GM18909 (cell line): ENCODE measurements around the gene TMCO1.
"Not testable (repeated sequence)": the region's sequence is repeated elsewhere in the genome, so short reads cannot be mapped to it uniquely, and the experiment has no call there.

Experiments
- ATAC-seq: cut with Tn5 transposase; IDR thresholded peaks from one replicate; pipeline ENCODE4 v1.9.1; 2021; ENCODE audit warnings: mild to moderate bottlenecking; ENCODE audit not compliant: unreplicated experiment, poor library complexity

The TMCO1 gene

DNA sequence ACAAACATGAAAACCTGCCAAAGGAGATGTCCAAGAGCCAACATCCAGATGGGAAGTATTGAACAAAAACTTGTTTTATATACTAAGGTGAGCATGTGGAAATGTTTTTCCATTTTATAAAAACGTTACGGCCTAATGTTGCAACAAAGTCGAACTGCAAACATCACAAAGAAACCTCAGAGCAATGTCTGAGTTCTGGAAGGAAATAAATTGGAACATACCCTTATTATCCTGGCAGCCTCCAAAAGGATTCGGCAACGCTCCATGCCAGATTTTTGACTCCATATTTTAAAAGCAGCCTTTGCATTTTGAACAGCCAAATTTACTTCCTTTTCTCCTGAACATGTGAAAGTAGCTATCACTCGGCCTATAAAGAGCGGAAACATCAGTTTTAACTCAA lies 73.6 kb downstream of the TMCO1 start:
- no peak for ATAC-seq

DNA sequence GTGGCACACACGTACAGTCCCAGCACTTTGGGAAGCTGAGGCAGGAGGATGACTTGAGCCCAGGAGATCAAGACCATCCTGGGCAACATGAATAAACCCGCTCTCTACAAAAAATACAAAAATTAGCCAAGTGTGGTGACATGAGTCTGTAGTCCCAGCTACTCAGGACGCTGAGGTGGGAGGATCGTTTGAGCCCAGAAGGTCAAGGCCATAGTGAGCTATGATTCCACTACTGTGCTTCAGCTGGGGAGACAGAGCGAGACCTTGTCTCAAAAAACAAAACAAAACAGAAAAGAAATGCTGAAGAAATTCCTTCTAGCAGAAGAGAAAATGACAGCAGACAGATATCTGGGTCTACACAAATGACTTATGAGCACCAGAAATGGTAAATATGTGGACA lies 80.6 kb downstream of the TMCO1 start:
- no peak for ATAC-seq

DNA sequence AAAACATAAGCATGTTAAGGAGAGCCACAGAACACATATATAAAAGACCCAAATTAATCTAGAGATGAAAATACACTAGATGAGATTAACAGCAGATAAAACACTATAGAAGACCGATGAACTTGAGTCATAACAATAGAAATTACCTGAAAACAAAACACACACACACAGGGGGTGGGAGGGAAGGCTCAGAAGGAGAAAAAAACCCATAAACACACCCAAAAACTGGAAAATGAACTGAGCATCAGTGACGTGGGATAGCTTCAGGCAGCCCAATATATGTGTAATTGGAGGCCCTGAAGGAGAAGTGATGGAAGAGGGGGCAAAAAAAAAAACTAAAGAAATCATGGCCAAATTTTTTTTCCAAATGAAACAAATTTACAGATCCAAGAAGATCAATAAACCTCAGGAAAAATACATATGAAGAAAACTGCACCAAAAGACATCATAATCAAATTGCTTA lies 81.7 kb downstream of the TMCO1 start:
- peak; percentile 53 for ATAC-seq

DNA sequence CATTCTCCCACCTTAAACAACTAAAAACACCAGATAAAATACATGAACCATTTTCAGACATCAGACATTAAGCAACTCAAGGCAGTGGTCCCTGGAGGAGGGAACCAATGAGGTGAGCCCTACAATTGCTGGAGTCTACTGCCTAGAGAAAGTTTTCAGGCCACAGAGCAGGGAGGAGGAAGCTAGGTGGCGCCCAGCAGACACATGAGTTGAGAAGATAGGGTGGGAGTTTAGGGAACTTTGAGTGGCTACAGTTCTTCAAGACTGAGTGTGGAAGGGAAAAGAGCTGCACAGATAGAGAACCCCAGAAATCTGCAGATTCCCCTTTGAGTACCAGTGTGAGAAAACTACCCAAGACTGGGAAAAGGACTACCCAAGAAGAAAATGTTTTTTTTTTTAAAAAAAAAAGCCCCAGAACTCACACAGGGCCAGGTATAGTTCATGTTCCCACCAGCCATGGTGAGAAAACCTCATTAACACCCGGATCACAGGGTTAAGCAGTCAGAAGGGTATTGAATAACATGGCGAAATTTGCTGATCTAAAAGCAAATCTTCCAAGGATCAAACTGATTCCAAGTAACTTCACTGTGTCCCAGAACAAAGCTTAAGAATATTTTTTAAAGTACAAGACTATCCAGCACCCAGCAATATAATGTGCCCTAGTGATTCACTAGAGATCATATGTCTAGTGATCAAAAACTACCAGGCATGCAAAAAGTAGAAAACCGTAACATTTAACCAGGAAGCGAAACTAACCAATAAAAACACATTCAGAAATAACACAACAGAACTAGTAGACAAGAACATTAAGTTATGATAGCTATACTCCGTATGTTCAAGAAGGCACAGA lies 82.3 kb downstream of the TMCO1 start:
- ATAC-seq: peak; percentile 77

DNA sequence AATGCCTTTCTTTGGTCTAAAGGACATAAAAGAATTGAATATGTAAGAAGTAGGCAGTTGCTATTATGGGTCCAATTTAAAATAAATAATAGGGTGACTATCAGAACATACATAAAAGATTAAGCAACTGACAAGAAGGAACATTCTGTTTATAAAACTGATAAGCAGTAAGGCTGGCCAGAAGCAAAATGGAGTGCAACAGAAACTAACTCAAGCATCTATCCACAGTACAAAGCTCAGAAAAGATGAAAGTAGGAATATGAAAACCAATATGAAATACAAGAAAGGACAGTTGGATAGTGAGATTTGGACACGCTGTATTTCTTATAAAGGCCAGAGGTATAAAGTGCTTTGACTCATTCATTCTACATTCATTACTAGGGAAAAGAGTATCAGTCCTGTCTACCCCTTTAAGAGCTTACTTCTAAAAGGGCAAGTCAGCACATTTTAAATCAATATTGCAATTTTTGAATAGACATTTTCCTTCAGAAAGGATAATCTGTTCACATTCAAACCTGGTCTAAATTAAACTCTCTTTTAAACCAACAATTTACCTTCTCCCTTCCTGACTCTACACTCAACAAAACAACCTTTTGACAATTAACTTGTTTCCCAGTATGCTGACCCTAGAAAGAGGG lies 84.7 kb downstream of the TMCO1 start:
- no peak for ATAC-seq

DNA sequence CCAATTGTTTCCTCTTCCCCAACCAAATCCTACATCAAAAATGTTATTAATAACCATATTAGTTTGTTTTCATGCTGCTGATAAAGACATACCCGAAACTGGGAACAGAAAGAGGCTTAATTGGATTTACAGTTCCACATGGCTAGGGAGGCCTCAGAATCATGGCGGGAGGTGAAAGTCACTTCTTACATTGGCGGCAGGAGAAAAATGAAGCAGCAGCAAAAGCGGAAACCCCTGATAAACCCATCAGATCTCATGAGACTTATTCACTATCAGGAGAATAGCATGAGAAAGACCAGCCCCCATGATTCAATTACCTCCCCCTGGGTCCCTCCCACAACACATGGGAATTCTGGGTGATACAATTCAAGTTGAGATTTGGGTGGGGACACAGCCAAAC lies 87.9 kb downstream of the TMCO1 start:
- ATAC-seq: not testable (repeated sequence)

DNA sequence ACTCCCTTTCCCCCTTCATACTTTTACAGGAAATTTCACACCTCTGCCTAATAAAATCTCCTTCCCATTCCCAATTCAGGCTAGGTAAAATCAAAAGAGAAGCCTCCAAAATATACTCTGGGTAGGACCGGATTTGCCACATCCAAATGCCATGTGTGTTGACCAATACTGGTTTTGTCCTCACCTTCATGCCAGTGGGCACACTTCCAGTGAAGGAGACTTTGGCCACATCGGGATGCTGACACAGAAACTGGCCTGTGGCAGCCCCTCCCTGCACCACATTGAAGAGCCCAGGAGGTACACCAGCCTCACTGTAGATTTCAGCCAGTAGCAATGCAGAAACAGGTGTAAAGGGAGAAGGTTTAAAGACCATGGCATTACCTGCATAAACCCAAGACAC lies 88.4 kb downstream of the TMCO1 start:
- no peak for ATAC-seq

DNA sequence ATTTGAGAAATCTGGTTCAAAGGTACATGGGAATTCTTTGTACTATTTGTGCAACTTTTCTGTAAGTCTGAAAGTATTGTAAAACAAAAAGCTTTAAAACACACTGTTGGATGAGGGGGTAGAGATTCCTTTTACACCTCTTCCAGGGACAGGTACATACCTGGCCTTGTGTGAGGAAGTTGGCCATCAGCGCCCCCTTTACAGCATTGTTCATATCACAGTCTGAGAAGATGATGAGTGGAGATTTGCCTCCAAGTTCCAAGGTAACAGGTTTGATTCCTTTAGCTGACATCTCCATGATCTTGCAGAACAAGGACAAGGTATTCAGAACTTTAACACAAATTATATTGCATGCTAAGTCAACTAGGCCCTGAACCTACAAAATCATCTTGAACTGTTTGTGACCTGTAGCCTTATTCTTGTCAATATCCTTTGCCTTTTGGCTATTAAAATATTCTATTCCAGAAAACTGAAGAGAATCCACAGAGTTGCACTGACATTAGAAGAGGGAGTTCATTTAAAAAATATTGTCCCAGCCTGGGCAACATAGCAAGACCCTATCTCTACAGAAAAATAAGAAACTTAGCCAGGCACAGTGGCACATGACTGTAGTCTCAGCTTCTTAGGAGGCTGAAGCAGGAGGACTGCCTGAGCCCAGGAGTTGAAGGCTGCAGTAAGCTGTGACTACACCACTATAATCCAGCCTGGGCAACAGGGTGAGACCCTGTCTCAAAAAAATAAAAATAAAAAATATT lies 89.2 kb downstream of the TMCO1 start:
- no peak for ATAC-seq

DNA sequence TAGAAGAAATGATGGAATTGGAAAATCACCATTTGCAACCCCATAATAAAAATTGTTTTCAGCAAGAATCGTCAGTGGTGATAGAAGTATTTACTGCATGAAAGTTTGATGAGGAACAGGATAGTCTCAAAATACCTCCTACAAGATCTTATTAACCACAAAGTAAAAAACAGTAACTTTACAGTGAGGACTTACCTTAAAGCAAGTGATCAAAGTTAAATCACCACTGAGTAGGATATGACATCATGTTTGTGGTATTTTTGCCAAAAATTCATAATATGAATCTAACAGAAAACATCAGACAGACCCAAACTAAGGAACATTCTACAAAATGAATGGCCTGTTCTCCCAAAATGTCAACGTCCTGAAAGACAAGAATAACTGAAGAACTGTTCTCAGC lies 90.2 kb downstream of the TMCO1 start:
- ATAC-seq: no peak
